ENCODE data around the gene MYOG.

- TF ChIP-seq SUZ12 (IDR thresholded peaks at IDR 0.05; ENCODE audit: extremely low read depth, insufficient read depth, insufficient read length) = no peak
- no peak for TF ChIP-seq ZNF274 (IDR thresholded peaks at IDR 0.05; ENCODE audit: low read depth, low read length)
Measured at GRCh38 chr1:203078478-203078877, 7.3 kb downstream of the MYOG start.
